ENCODE data around the gene FARS2. TPM values are rescaled to one million over a fixed set of nuclear protein-coding genes. Genes with fewer than 3 reads are reported as not detected.

FARS2 gene
- total and polyA plus RNA-seq, 2 donors (not counting 3 experiments of a cell fraction or from before 2014, with no cell fraction given): 20.2 to 20.5 TPM

DNA sequence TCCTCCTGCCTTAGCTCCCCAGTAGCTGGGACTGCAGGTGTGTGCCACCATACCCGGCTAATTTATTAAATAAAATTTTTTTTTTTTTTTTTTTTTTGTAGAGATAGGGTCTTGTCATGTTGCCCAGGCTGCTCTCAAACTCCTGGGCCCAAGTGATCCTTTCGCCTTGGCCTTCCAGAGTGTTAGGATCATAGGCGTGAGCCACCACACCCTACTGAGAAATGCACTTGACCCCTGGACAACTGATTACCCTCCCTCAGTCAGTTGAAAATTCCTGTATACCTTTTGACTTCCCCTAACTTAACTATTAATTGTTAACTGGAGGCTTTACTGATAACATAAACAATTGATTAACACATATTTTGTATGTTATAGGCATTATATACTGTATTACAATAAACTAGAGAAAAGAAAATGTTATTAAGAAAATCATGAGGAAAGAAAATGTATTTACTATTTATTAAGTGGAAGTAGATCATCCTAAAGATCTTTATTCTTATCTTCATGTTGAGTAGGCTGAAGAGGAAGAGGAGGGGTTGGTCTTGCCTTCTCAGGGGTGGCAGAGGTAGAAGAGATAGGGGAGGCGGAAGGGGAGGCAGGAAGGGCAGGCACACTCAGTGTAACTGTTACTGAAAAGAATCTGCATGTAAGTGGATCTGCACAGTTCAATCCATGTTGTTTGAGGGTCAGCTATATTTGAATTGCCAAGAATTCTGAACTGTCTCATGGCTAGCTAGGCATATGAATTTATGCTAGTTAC lies 104.3 kb downstream of the FARS2 start:
- H3K9me1 ChIP-seq (replicated peaks; ENCODE audit: control insufficient read depth, extremely low read depth, insufficient read depth, low read length): no peaks in the 10 kb centered on the region
- dilution Hi-C loops (cut with MboI; ENCODE audit: extremely low pct_ligation_motif_present, low sequenced_read_pairs): no loop called here
- H3K9ac ChIP-seq (replicated peaks; ENCODE audit: extremely low read depth, insufficient read depth, low read length): no peak overlapping the region
- no peak overlapping the region for H3K4me3 ChIP-seq (replicated peaks in 1 of 3; ENCODE audit: insufficient read depth in 1 of 3, low read depth in 1 of 3, low read length in 3 of 3)
- H3K9me3 ChIP-seq (replicated peaks; ENCODE audit: control insufficient read depth, insufficient read depth, low read length): no peaks in the 10 kb centered on the region
- no peaks in the 10 kb centered on the region for H3K36me3 ChIP-seq (ENCODE audit: control insufficient read depth in 2 of 2, extremely low read depth in 1 of 2, insufficient read depth in 2 of 2, low read length in 2 of 2)
- no TSS peak for BruUV-seq (replicated peaks)
- no peak overlapping the region for H3K27ac ChIP-seq (ENCODE audit: insufficient read depth, low read depth, low read length)
- ChIA-PET CTCF (interaction anchor here (1.2 to 1.7 kb wide), 2 partner anchors 13 to 26 kb away, joined by 3 to 4 read pairs; no protein-coding TSS in a partner anchor), POLR2A (no interaction called here)
- no peak overlapping the region for H3K4me2 ChIP-seq (ENCODE audit: insufficient read depth, low read length)
- H4K20me1 ChIP-seq (replicated peaks; ENCODE audit: control insufficient read depth, extremely low read depth, insufficient read depth, low read length): no peaks in the 10 kb centered on the region
- FAIRE-seq (no peak), DNase-seq (ENCODE audit: low read depth, low spot score) (no peak)
- H3K27me3 ChIP-seq (ENCODE audit: control insufficient read depth in 2 of 2, insufficient read depth in 2 of 2, low read length in 2 of 2): no peaks in the 10 kb centered on the region
- no peaks in the 10 kb centered on the region for H3K79me2 ChIP-seq (ENCODE audit: control insufficient read depth, insufficient read depth, low read length)
- TF ChIP-seq FOS (IDR thresholded peaks at IDR 0.05; ENCODE audit: borderline replicate concordance, insufficient read depth, low read length): no peak
- TF ChIP-seq, protein P1, sequence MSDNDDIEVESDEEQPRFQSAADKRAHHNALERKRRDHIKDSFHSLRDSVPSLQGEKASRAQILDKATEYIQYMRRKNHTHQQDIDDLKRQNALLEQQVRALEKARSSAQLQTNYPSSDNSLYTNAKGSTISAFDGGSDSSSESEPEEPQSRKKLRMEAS (IDR thresholded peaks at IDR 0.05; ENCODE audit: insufficient read depth, insufficient read length): no peak
- no peak for TF ChIP-seq GATA2 (IDR thresholded peaks at IDR 0.05; ENCODE audit: insufficient read depth, insufficient read length, low read depth, low read length)
- no peak for TF ChIP-seq JUN (IDR thresholded peaks at IDR 0.05; ENCODE audit: borderline replicate concordance, insufficient read depth, insufficient read length, low read depth)
- no peak for TF ChIP-seq POLR2AphosphoS5 (IDR thresholded peaks at IDR 0.05; ENCODE audit: insufficient read depth, low read depth, low read length)
- TF ChIP-seq MYC (IDR thresholded peaks at IDR 0.05; ENCODE audit: low read depth, low read length): no peak
- TF ChIP-seq, protein P2, sequence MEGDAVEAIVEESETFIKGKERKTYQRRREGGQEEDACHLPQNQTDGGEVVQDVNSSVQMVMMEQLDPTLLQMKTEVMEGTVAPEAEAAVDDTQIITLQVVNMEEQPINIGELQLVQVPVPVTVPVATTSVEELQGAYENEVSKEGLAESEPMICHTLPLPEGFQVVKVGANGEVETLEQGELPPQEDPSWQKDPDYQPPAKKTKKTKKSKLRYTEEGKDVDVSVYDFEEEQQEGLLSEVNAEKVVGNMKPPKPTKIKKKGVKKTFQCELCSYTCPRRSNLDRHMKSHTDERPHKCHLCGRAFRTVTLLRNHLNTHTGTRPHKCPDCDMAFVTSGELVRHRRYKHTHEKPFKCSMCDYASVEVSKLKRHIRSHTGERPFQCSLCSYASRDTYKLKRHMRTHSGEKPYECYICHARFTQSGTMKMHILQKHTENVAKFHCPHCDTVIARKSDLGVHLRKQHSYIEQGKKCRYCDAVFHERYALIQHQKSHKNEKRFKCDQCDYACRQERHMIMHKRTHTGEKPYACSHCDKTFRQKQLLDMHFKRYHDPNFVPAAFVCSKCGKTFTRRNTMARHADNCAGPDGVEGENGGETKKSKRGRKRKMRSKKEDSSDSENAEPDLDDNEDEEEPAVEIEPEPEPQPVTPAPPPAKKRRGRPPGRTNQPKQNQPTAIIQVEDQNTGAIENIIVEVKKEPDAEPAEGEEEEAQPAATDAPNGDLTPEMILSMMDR (IDR thresholded peaks at IDR 0.05; ENCODE audit: extremely low read depth in 1 of 2, insufficient read depth in 1 of 2, low read depth in 1 of 2, low read length in 2 of 2): no peak
- TF ChIP-seq POLR2A (IDR thresholded peaks at IDR 0.05; ENCODE audit: low read depth, low read length): no peak
- TF ChIP-seq EZH2 (IDR thresholded peaks at IDR 0.05; ENCODE audit: borderline replicate concordance, low read depth, low read length, severe bottlenecking): no peak
- no peak overlapping the region for H2AFZ ChIP-seq (ENCODE audit: low read depth, low read length)
- peaks cover 11% of the 10 kb centered on the region for H3K4me1 ChIP-seq (ENCODE audit: control insufficient read depth, extremely low read depth, insufficient read depth, low read length)
- intact Hi-C loops (cut with micrococcal nuclease): no loop called here
